ENCODE measurements around the gene ZNF622. TPM values are rescaled to one million over a fixed set of nuclear protein-coding genes. Genes with fewer than 3 reads are reported as not detected.

ZNF622 gene
- total and polyA plus RNA-seq, 8 donors = 19.7 to 29.5 (median 20.8) TPM

- ATAC-seq (no peak), DNase-seq (no peak)
- H3K4me3 ChIP-seq = no peak overlapping the region
- no peaks in the 10 kb centered on the region for H3K9me3 ChIP-seq
- H3K4me1 ChIP-seq = peaks cover 14 to 18% of the 10 kb centered on the region in 2 donors
- H3K36me3 ChIP-seq = no peaks in the 10 kb centered on the region
- intact Hi-C loops (cut with DNase I) = no loop called here
- no peaks in the 10 kb centered on the region for H3K27me3 ChIP-seq
- no peak for TF ChIP-seq CTCF (IDR thresholded peaks at IDR 0.05)
- no peak overlapping the region for H3K27ac ChIP-seq
Observed at GRCh38 chr5:16471387-16471786, 5.8 kb upstream of the ZNF622 start.

- Histone ChIP-seq H3K4me3 (peak overlapping the region in 1 of 2 donors; percentile 69), H3K27ac (peak overlapping the region in 1 of 2 donors; percentile 86)
Observed at GRCh38 chr5:16467363-16468219, 2.0 kb upstream of the ZNF622 start.

GRCh38 chr5:16464664-16465543 is 696 bp downstream of the ZNF622 start:
- Histone ChIP-seq H3K9me3 (no peaks in the 10 kb centered on the region), H3K36me3 (peaks cover 0 to 37% of the 10 kb centered on the region in 2 donors), H3K27ac (peak overlapping the region; percentile 81 to 86), H3K4me1 (peaks cover 24 to 49% of the 10 kb centered on the region in 2 donors), H3K4me3 (peak overlapping the region; percentile 69 to 78), H3K27me3 (no peaks in the 10 kb centered on the region)
- intact Hi-C loops (cut with DNase I) = no loop called here
- DNase-seq (peak in 3 of 4 donors; percentile 5 to 79 (median 18)), ATAC-seq (peak; percentile 10)
- no peak for TF ChIP-seq CTCF (IDR thresholded peaks at IDR 0.05)

More at GRCh38 chr5:16467363-16468219, 2.0 kb upstream of the ZNF622 start:
- DNase-seq (no peak), ATAC-seq (peak; percentile 1)
- H3K36me3 ChIP-seq = peaks cover 0 to 12% of the 10 kb centered on the region in 2 donors
- H3K9me3 ChIP-seq = no peaks in the 10 kb centered on the region
- no peak for TF ChIP-seq CTCF (IDR thresholded peaks at IDR 0.05)
- no peaks in the 10 kb centered on the region for H3K27me3 ChIP-seq
- peaks cover 24 to 39% of the 10 kb centered on the region in 2 donors for H3K4me1 ChIP-seq
- intact Hi-C loops (cut with DNase I) = no loop called here

GRCh38 chr5:16464231-16464630 is 1.4 kb downstream of the ZNF622 start:
- no peak overlapping the region for H3K27ac ChIP-seq
- H3K36me3 ChIP-seq = peaks cover 0 to 38% of the 10 kb centered on the region in 2 donors
- no peak for TF ChIP-seq CTCF (IDR thresholded peaks at IDR 0.05)
- DNase-seq (no peak), ATAC-seq (no peak)
- intact Hi-C loops (cut with DNase I) = no loop called here
- H3K4me1 ChIP-seq = peaks cover 24 to 49% of the 10 kb centered on the region in 2 donors
- no peaks in the 10 kb centered on the region for H3K9me3 ChIP-seq
- H3K27me3 ChIP-seq = no peaks in the 10 kb centered on the region
- peak overlapping the region; percentile 69 to 78 for H3K4me3 ChIP-seq
